Ascending aorta (tissue), 2 donors: Measurements from ENCODE around the gene GABRG3. TPM values are rescaled to one million over a fixed set of nuclear protein-coding genes. Genes with fewer than 3 reads are reported as not detected.

Experiments
- DNase-seq, 2 donors: peaks; one replicate each; pipeline ENCODE4 v3.0.0-alpha.2; 2019; ENCODE audit warnings: low spot score in 2 of 2
- H3K27ac ChIP-seq, 2 donors: fragments of 200-600 bp; sonication (generic); one replicate each; pipeline ENCODE4 v1.5.1; 2016 to 2017; ENCODE audit warnings: mild to moderate bottlenecking in 1 of 2
- H3K27me3 ChIP-seq: fragments of 200-600 bp; sonication (generic); one replicate; pipeline ENCODE4 v1.5.1; 2017
- H3K36me3 ChIP-seq, 2 donors: fragments of 200-600 bp; sonication (generic); one replicate each; pipeline ENCODE4 v1.5.1; 2016
- H3K4me1 ChIP-seq, 2 donors: fragments of 200-600 bp; sonication (generic); one replicate each; pipeline ENCODE4 v1.5.1; 2016 to 2017; ENCODE audit warnings: mild to moderate bottlenecking in 1 of 2
- H3K4me3 ChIP-seq, 2 donors: fragments of 200-600 bp; sonication (generic); one replicate each; pipeline ENCODE4 v1.5.1; 2016 to 2017; ENCODE audit warnings: mild to moderate bottlenecking in 1 of 2
- H3K9me3 ChIP-seq, 2 donors: fragments of 200-600 bp; sonication (generic); one replicate each; pipeline ENCODE4 v1.5.1; 2016
- CTCF ChIP-seq, 3 experiments: fragments of 200-600 bp in 2 of 3; fragments of 450-650 bp in 1 of 3; sonication (generic) in 2 of 3; IDR thresholded peaks; one replicate each; pipeline ENCODE4 v1.5.1; 2016 to 2019; ENCODE audit warnings: antibody characterized with exemption in 3 of 3, mild to moderate bottlenecking in 1 of 3, moderate library complexity in 1 of 3
- intact Hi-C: fragments of 100-400 bp; cut with DNase I; formaldehyde crosslinking; loops from one replicate; pipeline ENCODE4 v1.15.1; 2023
- total RNA-seq: library from RNA; depleted of rRNA; stranded (reverse); fragments of >200 nt; gene quantifications from one replicate; pipeline ENCODE4 v1.1.0, GENCODE V29; 2016

The GABRG3 gene
- total RNA-seq, 1 donor from 2014 or later: not detected

DNA sequence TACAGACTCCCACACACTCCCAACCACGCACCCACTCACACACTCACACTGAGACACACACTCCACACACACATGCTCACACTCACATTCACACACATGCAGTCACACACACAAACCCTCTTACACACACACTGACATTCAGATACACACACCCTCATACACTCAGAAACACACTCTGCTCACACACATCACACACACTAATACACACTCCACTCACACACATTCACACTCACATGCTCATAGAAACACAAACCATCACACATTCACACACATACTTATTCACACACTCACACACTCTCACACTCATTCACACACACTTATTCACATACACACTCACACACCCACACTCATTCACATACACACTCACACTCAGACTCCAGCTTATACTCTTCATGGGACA is 618.8 kb downstream of the GABRG3 start:
- intact Hi-C loops: no loop called here
- TF ChIP-seq CTCF (IDR thresholded peaks at IDR 0.05): no peak
- no peaks in the 10 kb centered on the region for H3K36me3 ChIP-seq
- H3K4me3 ChIP-seq: no peak overlapping the region
- H3K27me3 ChIP-seq: no peaks in the 10 kb centered on the region
- no peak for DNase-seq
- H3K4me1 ChIP-seq: no peaks in the 10 kb centered on the region
- H3K27ac ChIP-seq: no peak overlapping the region
- no peaks in the 10 kb centered on the region for H3K9me3 ChIP-seq

Other genes with a start within 250 kb of the GABRG3 start
- not detected for gene GABRB3, start 198.1 kb upstream of the GABRG3 start, total RNA-seq
- not detected for gene GABRA5, start 104.1 kb upstream of the GABRG3 start, total RNA-seq